Esophagus squamous epithelium (tissue), 5 donors: Measurements from ENCODE around the gene EFNB1. TPM values are rescaled to one million over a fixed set of nuclear protein-coding genes. Genes with fewer than 3 reads are reported as not detected.

Experiments used
- DNase-seq: peaks from one replicate; lab custom pipeline; 2025; lab: John Stamatoyannopoulos, UW
- H3K27ac ChIP-seq, 4 donors: fragments of 200-600 bp; sonication (generic); one replicate each; pipeline ENCODE4 v1.5.1; 2016 to 2019; ENCODE audit warnings: mild to moderate bottlenecking in 1 of 4
- H3K27me3 ChIP-seq, 4 donors: fragments of 200-600 bp; sonication (generic); 1 replicate in 3 of 4; 2 replicates in 1 of 4; pipeline versions ENCODE4 v1.5.1 to v1.6.0; 2017 to 2021; ENCODE audit warnings: antibody characterized with exemption in 1 of 4
- H3K36me3 ChIP-seq, 3 donors: fragments of 200-600 bp; sonication (generic); one replicate each; pipeline ENCODE4 v1.5.1; 2016 to 2019
- H3K4me1 ChIP-seq, 3 donors: fragments of 200-600 bp; sonication (generic); one replicate each; pipeline ENCODE4 v1.5.1; 2017 to 2019
- H3K4me3 ChIP-seq, 4 donors: fragments of 200-600 bp; sonication (generic); 1 replicate in 3 of 4; 2 replicates in 1 of 4; pipeline ENCODE4 v1.5.1; 2016 to 2019; ENCODE audit warnings: mild to moderate bottlenecking in 2 of 4, moderate library complexity in 1 of 4
- H3K9me3 ChIP-seq, 3 donors: fragments of 200-600 bp; sonication (generic); one replicate each; pipeline ENCODE4 v1.5.1; 2016 to 2019
- CTCF ChIP-seq, 6 experiments: fragments of 450-650 bp in 4 of 6; fragments of 200-600 bp in 2 of 6; sonication (generic) in 2 of 6; IDR thresholded peaks; one replicate each; pipeline ENCODE4 v1.5.1; 2016 to 2019; ENCODE audit warnings: antibody characterized with exemption in 6 of 6, mild to moderate bottlenecking in 4 of 6, moderate library complexity in 4 of 6
- POLR2A ChIP-seq, 4 donors: fragments of 450-650 bp; IDR thresholded peaks; one replicate each; pipeline ENCODE4 v1.6.1; 2017; ENCODE audit warnings: antibody characterized with exemption in 4 of 4, mild to moderate bottlenecking in 4 of 4, moderate library complexity in 3 of 4
- WGBS, 2 donors: methylation state at CpG; one replicate each; pipeline ENCODE4 v1.1.5; 2018; 5-methylcytosine and 5-hydroxymethylcytosine counted together
- intact Hi-C: fragments of 100-400 bp; cut with DNase I; formaldehyde crosslinking; loops from one replicate; pipeline ENCODE4 v1.15.0; 2022
- total RNA-seq, 4 donors: library from RNA; depleted of rRNA; stranded (reverse); fragments of >200 nt; gene quantifications; one replicate each; pipeline ENCODE4 v1.1.0, GENCODE V29; 2016
- donor health status: DM: yes; HTN: yes; CAD: no.

Gene EFNB1
- total RNA-seq, 4 donors from 2014 or later = 40.4 to 53.4 (median 46.7) TPM

DNA sequence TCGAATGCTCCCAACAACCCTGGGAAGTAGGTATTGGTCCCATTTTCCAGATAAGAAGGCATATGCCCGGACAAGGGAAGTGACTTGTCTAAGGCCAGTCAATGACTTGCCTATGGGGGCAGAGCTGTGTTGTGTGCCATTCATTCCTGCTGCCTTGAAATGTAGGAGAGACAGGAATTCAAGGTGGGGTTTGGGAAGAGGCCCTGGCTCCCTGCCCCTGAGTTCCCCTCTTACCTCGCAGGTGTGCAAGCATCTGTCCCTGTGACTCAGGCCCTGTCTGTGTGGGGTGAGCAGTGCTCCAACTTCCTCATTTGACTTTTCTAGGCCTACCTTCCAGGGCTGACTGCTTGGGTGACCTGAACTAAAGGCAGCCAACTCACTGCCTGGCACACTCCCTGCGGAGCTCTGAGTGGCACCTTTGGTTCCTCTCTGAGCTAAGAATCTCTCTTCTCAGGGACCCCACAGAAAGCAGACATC, 5.1 kb downstream of the EFNB1 start:
- intact Hi-C loops = no loop called here
- peak overlapping the region in 1 of 4 donors; percentile 77 for H3K4me3 ChIP-seq
- TF ChIP-seq POLR2A (IDR thresholded peaks at IDR 0.05) (no peak), CTCF (IDR thresholded peaks at IDR 0.05) (no peak)

DNA sequence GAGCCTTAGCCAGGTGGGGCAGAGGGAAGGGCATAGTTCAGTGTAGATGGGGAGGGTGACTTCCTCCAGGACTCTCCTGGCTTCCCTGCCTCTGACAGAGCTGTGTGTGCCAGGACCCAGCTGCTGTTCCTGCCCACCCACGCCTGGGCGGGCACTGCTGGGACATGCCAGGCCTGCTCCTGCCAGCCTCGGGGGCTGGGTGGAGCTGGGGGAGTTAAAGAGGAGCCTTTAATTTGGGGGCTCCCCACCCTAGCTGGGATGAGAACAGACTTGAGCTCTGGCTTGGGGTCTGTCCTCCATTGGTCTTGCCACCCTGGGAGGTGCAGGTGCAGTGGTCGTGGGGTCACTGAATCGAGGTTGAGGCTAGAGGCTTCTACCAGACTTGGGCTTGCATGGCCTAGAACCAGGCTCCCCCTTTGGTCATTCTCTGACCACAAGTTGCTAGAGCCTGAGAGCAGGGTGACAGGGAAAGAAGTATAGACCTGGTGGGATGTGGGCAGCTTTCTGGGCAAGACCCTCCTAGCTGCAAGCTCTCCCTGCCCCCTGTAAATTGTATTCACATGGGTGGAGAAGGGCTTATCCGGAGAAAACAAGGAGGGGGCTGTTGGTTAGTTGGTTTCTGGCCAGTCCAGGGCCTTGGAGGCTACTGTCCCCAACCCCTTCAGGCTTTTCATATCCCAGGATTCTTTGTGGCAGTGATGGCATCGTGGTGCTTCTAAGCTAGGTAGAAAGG, 5.7 kb downstream of the EFNB1 start:
- H3K4me3 ChIP-seq = no peak overlapping the region
- peaks cover 0 to 3% (median 0%) of the 10 kb centered on the region in 4 donors for H3K27me3 ChIP-seq
- peak overlapping the region; percentile 67 to 92 (median 91) for H3K27ac ChIP-seq
- no peak for DNase-seq
- WGBS, 2 donors = 40 to 58% methylated on average over 1 to 2 of the region's 7 CpGs
- H3K36me3 ChIP-seq = peaks cover 0 to 4% (median under 1%) of the 10 kb centered on the region in 3 donors
- peaks cover 8 to 82% (median 9%) of the 10 kb centered on the region in 3 donors for H3K4me1 ChIP-seq
- intact Hi-C loops = no loop called here
- H3K9me3 ChIP-seq = no peaks in the 10 kb centered on the region
- TF ChIP-seq POLR2A (IDR thresholded peaks at IDR 0.05) (no peak), CTCF (IDR thresholded peaks at IDR 0.05) (no peak)

More for the DNA sequence above, 5.1 kb downstream of the EFNB1 start:
- WGBS, 2 donors = 17 to 61% methylated on average over 1 to 2 of the region's 4 CpGs
- no peak for DNase-seq
- H3K27me3 ChIP-seq = peaks cover 0 to 3% (median 0%) of the 10 kb centered on the region in 4 donors
- peak overlapping the region; percentile 67 to 92 (median 91) for H3K27ac ChIP-seq
- peaks cover 8 to 77% (median 9%) of the 10 kb centered on the region in 3 donors for H3K4me1 ChIP-seq
- no peaks in the 10 kb centered on the region for H3K36me3 ChIP-seq
- no peaks in the 10 kb centered on the region for H3K9me3 ChIP-seq

DNA sequence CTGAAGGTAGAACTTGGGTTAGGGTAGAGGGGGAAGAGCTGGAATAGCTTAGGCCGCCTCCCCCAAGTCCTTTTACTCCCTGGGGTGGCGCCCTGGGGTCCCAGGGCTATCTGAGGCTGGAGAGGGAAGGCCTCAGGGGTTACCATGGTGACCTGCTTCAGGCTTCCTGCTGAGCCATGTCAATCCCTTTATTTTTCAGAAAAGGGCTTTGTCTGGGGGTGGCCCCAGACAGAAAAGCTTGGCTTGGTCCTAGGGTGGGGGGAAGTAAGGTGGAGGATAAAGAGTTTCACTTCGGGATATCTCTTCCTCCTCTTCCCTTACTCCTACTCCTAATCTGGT, 6.3 kb downstream of the EFNB1 start:
- no peak for DNase-seq
- H3K4me1 ChIP-seq = peaks cover 8 to 82% (median 9%) of the 10 kb centered on the region in 3 donors
- intact Hi-C loops = no loop called here

DNA sequence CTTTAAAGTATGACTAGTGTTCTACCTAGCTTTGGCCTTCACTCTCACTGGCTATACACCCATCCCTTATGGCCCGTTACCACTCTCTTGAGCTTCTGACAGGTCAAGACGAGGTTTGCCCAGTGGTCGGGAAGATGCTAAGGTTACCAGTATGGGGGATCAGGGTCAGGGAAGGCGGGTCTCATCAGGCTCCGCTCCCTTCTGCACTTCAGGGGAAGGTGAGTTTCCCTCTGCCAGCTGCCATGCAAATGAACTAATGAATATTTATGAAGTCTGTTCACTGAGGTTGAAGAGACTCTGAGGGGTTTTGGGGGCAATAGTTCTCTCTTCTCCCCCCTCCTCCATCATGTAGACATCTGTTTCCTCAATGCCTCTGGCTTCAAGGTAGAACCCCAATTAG, 6.6 kb downstream of the EFNB1 start:
- no peak for DNase-seq
- H3K27ac ChIP-seq = no peak overlapping the region
- no peak overlapping the region for H3K4me3 ChIP-seq
- no peaks in the 10 kb centered on the region for H3K9me3 ChIP-seq
- H3K36me3 ChIP-seq = peaks cover 0 to 13% (median 7%) of the 10 kb centered on the region in 3 donors
- peaks cover 8 to 82% (median 9%) of the 10 kb centered on the region in 3 donors for H3K4me1 ChIP-seq
- WGBS, 2 donors = 55 to 86% methylated on average over 2 to 4 of the region's 5 CpGs
- intact Hi-C loops = no loop called here
- H3K27me3 ChIP-seq = peaks cover 0 to 3% (median 0%) of the 10 kb centered on the region in 4 donors
- TF ChIP-seq POLR2A (IDR thresholded peaks at IDR 0.05) (no peak), CTCF (IDR thresholded peaks at IDR 0.05) (no peak)

More for the DNA sequence above, 6.3 kb downstream of the EFNB1 start:
- H3K9me3 ChIP-seq = no peaks in the 10 kb centered on the region
- H3K27ac ChIP-seq = peak overlapping the region in 2 of 4 donors; percentile 90 to 92
- H3K4me3 ChIP-seq = no peak overlapping the region
- 11 to 34% methylated on average over 1 to 2 of the region's 3 CpGs for WGBS, 2 donors
- peaks cover 0 to 3% (median 0%) of the 10 kb centered on the region in 4 donors for H3K27me3 ChIP-seq
- peaks cover 0 to 9% (median 5%) of the 10 kb centered on the region in 3 donors for H3K36me3 ChIP-seq
- TF ChIP-seq POLR2A (IDR thresholded peaks at IDR 0.05) (no peak), CTCF (IDR thresholded peaks at IDR 0.05) (no peak)

DNA sequence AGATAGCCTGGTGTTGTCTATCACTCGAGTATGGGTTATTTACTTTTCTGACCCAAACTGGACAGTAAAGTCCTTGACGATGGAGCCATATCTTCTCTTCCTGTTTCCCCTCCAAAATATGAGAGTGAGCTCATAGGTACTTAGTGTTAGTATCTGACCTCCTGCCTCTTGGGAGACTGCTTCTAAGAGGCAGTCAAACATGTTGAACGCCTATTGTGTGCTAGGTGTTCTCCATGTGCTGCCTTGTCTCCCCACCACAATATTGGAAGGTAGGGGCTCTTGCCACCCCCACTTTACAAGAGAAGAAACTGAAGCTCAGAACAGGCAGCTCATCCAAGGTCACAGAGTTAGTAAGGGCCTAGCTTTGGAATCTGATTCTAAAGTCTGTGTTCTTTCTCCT, 8.3 kb downstream of the EFNB1 start:
- Histone ChIP-seq H3K36me3 (peaks cover 0 to 26% (median 7%) of the 10 kb centered on the region in 3 donors), H3K9me3 (no peaks in the 10 kb centered on the region), H3K27me3 (peaks cover 0 to 3% (median 0%) of the 10 kb centered on the region in 4 donors), H3K27ac (peak overlapping the region in 1 of 4 donors; percentile 42), H3K4me3 (no peak overlapping the region), H3K4me1 (peaks cover 9 to 83% (median 14%) of the 10 kb centered on the region in 3 donors)
- WGBS, 2 donors = 51 to 100% methylated on average over 1 to 3 of the region's 3 CpGs
- no peak for DNase-seq
- TF ChIP-seq POLR2A (IDR thresholded peaks at IDR 0.05) = no peak
- TF ChIP-seq CTCF (IDR thresholded peaks at IDR 0.05) = no peak
- intact Hi-C loops = no loop called here
